MM.1S (cell line): Measurements from ENCODE around the gene UPK3B.
"Not testable (repeated sequence)": the region's sequence is repeated elsewhere in the genome, so short reads cannot be mapped to it uniquely, and the experiment has no call there.

Source experiments
- EZH2 ChIP-seq: fragments of 300-600 bp; sonication (generic); optimal IDR thresholded peaks from 2 replicates; pipeline ENCODE3; 2017; ENCODE audit warnings: low read depth, mild to moderate bottlenecking, antibody characterized with exemption, low read length, mixed read lengths
- EZH2phosphoT487 ChIP-seq: fragments of 300-600 bp; sonication (generic); IDR thresholded peaks from 2 replicates; pipeline ENCODE4 v1.6.1; 2018; ENCODE audit warnings: antibody characterized with exemption, low read length
- TF ChIP-seq, protein P1 (sequence below): fragments of 300-600 bp; sonication (generic); IDR thresholded peaks from 2 replicates; pipeline ENCODE4 v1.5.1; 2016; ENCODE audit warnings: antibody characterized with exemption, low read length, mixed read lengths

DNA sequence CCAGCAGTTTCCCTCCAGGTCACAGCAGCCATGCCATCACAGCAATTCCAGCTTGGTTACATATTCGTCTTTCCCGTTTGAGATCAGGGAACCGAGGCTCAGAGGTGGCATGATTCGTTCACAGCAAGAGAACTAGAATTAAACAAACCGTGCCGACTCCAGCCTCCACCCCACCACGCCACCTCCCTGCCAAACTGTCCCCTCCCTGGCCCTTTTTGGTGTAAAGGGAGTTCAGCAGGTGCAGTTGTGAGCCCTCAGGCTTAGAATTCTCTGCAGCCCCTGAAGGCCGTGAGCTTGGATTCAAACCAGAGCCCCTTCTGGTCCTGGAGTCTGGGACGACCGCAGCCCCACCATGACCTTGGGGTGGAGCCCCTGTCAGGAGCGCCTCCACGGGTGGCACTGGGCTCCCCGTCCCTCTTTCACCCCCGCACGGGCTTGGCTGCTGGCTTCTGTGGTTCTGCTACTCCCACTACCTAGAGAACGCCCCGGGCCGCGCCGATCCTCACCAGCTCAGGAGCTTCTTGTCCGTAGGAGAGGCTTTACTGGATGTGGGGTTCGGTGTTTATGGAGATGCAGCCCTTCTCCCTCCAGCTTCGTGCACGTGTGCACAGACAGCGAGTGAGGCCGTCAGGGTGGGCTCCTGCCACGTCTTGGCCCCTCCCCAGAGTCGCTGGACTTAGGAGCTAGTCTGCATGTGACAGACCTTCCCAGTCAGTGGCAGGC is 11.0 kb upstream of the UPK3B start:
- TF ChIP-seq, protein P1, sequence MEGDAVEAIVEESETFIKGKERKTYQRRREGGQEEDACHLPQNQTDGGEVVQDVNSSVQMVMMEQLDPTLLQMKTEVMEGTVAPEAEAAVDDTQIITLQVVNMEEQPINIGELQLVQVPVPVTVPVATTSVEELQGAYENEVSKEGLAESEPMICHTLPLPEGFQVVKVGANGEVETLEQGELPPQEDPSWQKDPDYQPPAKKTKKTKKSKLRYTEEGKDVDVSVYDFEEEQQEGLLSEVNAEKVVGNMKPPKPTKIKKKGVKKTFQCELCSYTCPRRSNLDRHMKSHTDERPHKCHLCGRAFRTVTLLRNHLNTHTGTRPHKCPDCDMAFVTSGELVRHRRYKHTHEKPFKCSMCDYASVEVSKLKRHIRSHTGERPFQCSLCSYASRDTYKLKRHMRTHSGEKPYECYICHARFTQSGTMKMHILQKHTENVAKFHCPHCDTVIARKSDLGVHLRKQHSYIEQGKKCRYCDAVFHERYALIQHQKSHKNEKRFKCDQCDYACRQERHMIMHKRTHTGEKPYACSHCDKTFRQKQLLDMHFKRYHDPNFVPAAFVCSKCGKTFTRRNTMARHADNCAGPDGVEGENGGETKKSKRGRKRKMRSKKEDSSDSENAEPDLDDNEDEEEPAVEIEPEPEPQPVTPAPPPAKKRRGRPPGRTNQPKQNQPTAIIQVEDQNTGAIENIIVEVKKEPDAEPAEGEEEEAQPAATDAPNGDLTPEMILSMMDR = not testable (repeated sequence)
- not testable (repeated sequence) for TF ChIP-seq EZH2phosphoT487, EZH2
